Osteoblast (primary cell): Measurements from ENCODE around the gene PSMB3. TPM values are rescaled to one million over a fixed set of nuclear protein-coding genes. Genes with fewer than 3 reads are reported as not detected.

Experiments used
- DNase-seq: peaks from one replicate; pipeline ENCODE4 v3.0.0; 2011; ENCODE audit warnings: low spot score, mixed read lengths; ENCODE audit not compliant: insufficient read length; ENCODE audit errors: missing footprints
- H2AFZ ChIP-seq: 2 replicates; pipeline ENCODE4 v1.6.0; 2011; ENCODE audit warnings: mild to moderate bottlenecking, low read length
- H3K27ac ChIP-seq: 2 replicates; pipeline ENCODE4 v1.5.1; 2011; ENCODE audit warnings: mild to moderate bottlenecking, low read depth, low read length, moderate library complexity
- H3K27me3 ChIP-seq: 2 replicates; pipeline ENCODE4 v1.6.0; 2012; ENCODE audit warnings: mild to moderate bottlenecking, control low read depth, inconsistent platforms, low read length, moderate library complexity; ENCODE audit not compliant: insufficient read depth
- H3K36me3 ChIP-seq: 2 replicates; pipeline ENCODE4 v1.5.1; 2011; ENCODE audit warnings: mild to moderate bottlenecking, low read length, control low read depth, moderate library complexity; ENCODE audit not compliant: insufficient read depth
- H3K4me1 ChIP-seq: 2 replicates; pipeline ENCODE4 v1.5.1; 2011; ENCODE audit warnings: mild to moderate bottlenecking, low read length, control low read depth, moderate library complexity; ENCODE audit not compliant: insufficient read depth
- H3K4me2 ChIP-seq: 2 replicates; pipeline ENCODE4 v1.6.0; 2011; ENCODE audit warnings: mild to moderate bottlenecking, low read length; ENCODE audit not compliant: insufficient read depth
- H3K4me3 ChIP-seq: fragments of 200-600 bp; sonication (generic); 3 replicates; pipeline ENCODE4 v1.5.1; 2012; ENCODE audit warnings: mild to moderate bottlenecking, low read length, inconsistent platforms; ENCODE audit not compliant: insufficient read depth
- H3K79me2 ChIP-seq: 2 replicates; pipeline ENCODE4 v1.6.0; 2012; ENCODE audit warnings: mild to moderate bottlenecking, low read length, control low read depth, inconsistent platforms; ENCODE audit not compliant: insufficient read depth
- H3K9me3 ChIP-seq: 2 replicates; pipeline ENCODE4 v1.5.1; 2011; ENCODE audit warnings: low read depth, low read length, control low read depth
- H4K20me1 ChIP-seq: 2 replicates; pipeline ENCODE4 v1.6.0; 2012; ENCODE audit warnings: mild to moderate bottlenecking, low read length, control low read depth; ENCODE audit not compliant: insufficient read depth
- CTCF ChIP-seq: IDR thresholded peaks from 2 replicates; pipeline ENCODE4 v1.5.1; 2011; ENCODE audit warnings: mild to moderate bottlenecking, low read depth, low read length, moderate library complexity; ENCODE audit errors: extremely low read depth
- total RNA-seq: library from RNA; depleted of rRNA; stranded (reverse); fragments of >200 nt; gene quantifications from 2 replicates; pipeline ENCODE4 v1.2.3, GENCODE V29; 2012

PSMB3 gene
- total RNA-seq, 1 donor: 235 TPM

GRCh38 chr17:38706505-38707216 lies 45.9 kb upstream of the PSMB3 start:
- DNase-seq: peak; percentile 91
- TF ChIP-seq CTCF: no peak
- H3K9me3 ChIP-seq: no peaks in the 10 kb centered on the region
- no peaks in the 10 kb centered on the region for H3K27me3 ChIP-seq
- H3K36me3 ChIP-seq: peaks cover 21% of the 10 kb centered on the region
- H3K4me2 ChIP-seq: peak overlapping the region; percentile 87
- H3K4me1 ChIP-seq: peaks cover 34% of the 10 kb centered on the region
- H4K20me1 ChIP-seq: peaks cover 37% of the 10 kb centered on the region
- peak overlapping the region; percentile 46 for H2AFZ ChIP-seq
- peak overlapping the region; percentile 28 for H3K27ac ChIP-seq
- peak overlapping the region; percentile 91 for H3K4me3 ChIP-seq
- peaks cover 28% of the 10 kb centered on the region for H3K79me2 ChIP-seq

- Histone ChIP-seq H3K9me3 (no peaks in the 10 kb centered on the region), H2AFZ (no peak overlapping the region), H4K20me1 (peaks cover 37% of the 10 kb centered on the region), H3K4me2 (no peak overlapping the region), H3K4me1 (peaks cover 27% of the 10 kb centered on the region), H3K27ac (no peak overlapping the region), H3K4me3 (no peak overlapping the region), H3K79me2 (peaks cover 28% of the 10 kb centered on the region), H3K27me3 (no peaks in the 10 kb centered on the region), H3K36me3 (peaks cover 31% of the 10 kb centered on the region)
- no peak for TF ChIP-seq CTCF
- peak; percentile 86 for DNase-seq
These were observed 44.7 kb upstream of the PSMB3 start for GRCh38 chr17:38707678-38708351.

GRCh38 chr17:38709104-38709820 lies 43.3 kb upstream of the PSMB3 start:
- no peak for TF ChIP-seq CTCF
- no peak overlapping the region for H3K4me2 ChIP-seq
- peaks cover 37% of the 10 kb centered on the region for H4K20me1 ChIP-seq
- H3K27ac ChIP-seq: no peak overlapping the region
- H2AFZ ChIP-seq: no peak overlapping the region
- H3K36me3 ChIP-seq: peaks cover 38% of the 10 kb centered on the region
- H3K4me1 ChIP-seq: peaks cover 15% of the 10 kb centered on the region
- H3K9me3 ChIP-seq: no peaks in the 10 kb centered on the region
- peak; percentile 66 for DNase-seq
- H3K27me3 ChIP-seq: no peaks in the 10 kb centered on the region
- H3K79me2 ChIP-seq: peaks cover 25% of the 10 kb centered on the region
- no peak overlapping the region for H3K4me3 ChIP-seq
